ENCODE results near the gene KIF2A.

Gene KIF2A

GRCh38 chr5:62326702-62327101 is 20.7 kb downstream of the KIF2A start:
- no peak overlapping the region for H3K4me3 ChIP-seq (ENCODE audit: low read depth, low read length)
- TF ChIP-seq, protein P1, sequence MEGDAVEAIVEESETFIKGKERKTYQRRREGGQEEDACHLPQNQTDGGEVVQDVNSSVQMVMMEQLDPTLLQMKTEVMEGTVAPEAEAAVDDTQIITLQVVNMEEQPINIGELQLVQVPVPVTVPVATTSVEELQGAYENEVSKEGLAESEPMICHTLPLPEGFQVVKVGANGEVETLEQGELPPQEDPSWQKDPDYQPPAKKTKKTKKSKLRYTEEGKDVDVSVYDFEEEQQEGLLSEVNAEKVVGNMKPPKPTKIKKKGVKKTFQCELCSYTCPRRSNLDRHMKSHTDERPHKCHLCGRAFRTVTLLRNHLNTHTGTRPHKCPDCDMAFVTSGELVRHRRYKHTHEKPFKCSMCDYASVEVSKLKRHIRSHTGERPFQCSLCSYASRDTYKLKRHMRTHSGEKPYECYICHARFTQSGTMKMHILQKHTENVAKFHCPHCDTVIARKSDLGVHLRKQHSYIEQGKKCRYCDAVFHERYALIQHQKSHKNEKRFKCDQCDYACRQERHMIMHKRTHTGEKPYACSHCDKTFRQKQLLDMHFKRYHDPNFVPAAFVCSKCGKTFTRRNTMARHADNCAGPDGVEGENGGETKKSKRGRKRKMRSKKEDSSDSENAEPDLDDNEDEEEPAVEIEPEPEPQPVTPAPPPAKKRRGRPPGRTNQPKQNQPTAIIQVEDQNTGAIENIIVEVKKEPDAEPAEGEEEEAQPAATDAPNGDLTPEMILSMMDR (IDR thresholded peaks at IDR 0.05; ENCODE audit: low read depth, low read length), result no peak

GRCh38 chr5:62327138-62328053 is 21.4 kb downstream of the KIF2A start:
- H3K4me3 ChIP-seq (ENCODE audit: low read depth, low read length), result no peak overlapping the region
- TF ChIP-seq, protein P1 (IDR thresholded peaks at IDR 0.05; ENCODE audit: low read depth, low read length), result no peak

- H3K4me3 ChIP-seq (ENCODE audit: low read depth, low read length), result no peak overlapping the region
- TF ChIP-seq, protein P1 (IDR thresholded peaks at IDR 0.05; ENCODE audit: low read depth, low read length), result no peak
These were observed 22.9 kb downstream of the KIF2A start for GRCh38 chr5:62328772-62329491.

DNA sequence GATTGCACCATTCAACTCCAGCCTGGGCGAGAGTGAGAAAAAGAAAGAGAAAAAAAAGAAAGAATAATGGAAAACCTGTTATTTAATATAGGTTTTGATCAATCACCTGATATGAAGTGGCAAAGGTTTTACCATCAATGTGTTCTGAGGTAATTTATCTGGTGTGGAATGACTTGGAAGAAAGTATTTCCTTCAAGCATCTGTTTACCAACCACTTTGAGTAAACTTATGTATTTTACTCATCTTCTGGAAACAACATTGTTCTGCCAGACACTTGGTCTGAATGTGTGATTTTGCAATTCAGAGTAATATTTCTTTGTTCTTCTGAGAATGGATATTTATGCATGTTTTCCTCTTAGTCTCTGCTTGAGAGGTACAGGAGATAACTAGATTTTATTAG is 24.3 kb downstream of the KIF2A start:
- no peak overlapping the region for H3K4me3 ChIP-seq (ENCODE audit: low read depth, low read length)
- TF ChIP-seq, protein P1 (IDR thresholded peaks at IDR 0.05; ENCODE audit: low read depth, low read length), result no peak

DNA sequence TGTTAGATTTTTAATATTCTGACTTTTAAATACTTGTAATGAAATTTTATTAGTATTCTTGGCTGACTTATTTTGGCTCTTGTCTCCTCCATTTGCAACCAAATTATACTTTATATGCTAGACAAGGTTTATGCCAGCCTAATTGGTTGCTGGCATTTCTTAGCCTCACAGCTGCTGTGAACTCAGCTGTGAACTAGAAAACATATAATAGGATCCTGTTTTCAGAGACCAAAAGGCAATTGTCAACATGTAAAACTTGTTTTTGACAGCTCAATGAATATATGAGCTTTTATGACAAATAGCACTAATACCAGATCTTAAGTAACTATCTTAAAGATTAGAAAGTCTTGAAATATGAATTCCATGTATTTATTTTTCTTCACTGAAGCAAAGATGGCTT is 25.9 kb downstream of the KIF2A start:
- TF ChIP-seq, protein P1 (IDR thresholded peaks at IDR 0.05; ENCODE audit: low read depth, low read length), result no peak
- H3K4me3 ChIP-seq (ENCODE audit: low read depth, low read length), result no peak overlapping the region

DNA sequence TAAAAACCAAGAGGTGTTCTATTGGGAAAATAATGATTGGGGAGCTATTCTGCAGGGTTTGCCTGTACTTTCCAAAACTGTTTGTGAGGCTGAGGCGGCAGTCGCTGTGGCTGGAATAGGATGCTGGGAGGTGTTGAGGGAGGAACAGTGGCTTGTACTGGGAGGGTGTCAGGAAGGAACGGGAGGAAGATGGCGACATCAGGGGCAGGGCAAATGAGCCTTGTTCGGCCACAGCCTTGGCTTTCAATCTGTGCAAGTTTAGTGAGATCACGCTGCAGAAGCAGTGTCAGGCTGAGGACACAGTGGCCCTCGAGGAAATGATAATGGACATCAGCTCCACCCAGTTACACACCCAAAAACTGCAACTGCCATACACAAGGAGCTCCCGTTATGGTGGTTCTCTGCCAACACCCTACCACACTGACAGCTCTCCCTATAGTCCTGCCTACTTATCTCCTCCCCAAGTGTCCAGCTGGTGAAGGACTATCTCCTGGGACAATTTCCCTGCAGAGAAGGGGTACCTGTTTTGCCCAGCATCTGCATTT is 27.3 kb downstream of the KIF2A start:
- no peak overlapping the region for H3K4me3 ChIP-seq (ENCODE audit: low read depth, low read length)
- TF ChIP-seq, protein P1 (IDR thresholded peaks at IDR 0.05; ENCODE audit: low read depth, low read length), result no peak
